Mesothelial cell of epicardium (in vitro differentiated cells): ENCODE data around the gene UNC79. TPM values are rescaled to one million over a fixed set of nuclear protein-coding genes. Genes with fewer than 3 reads are reported as not detected.

ENCODE experiments used
- DNase-seq, 2 experiments: peaks; one replicate each; pipeline ENCODE4 v3.0.0; 2021; ENCODE audit warnings: low spot score in 2 of 2; ENCODE audit not compliant: unreplicated experiment in 2 of 2
- H3K27ac Mint-ChIP-seq: 2 replicates; pipeline ENCODE4 v1.8.0; 2021; ENCODE audit warnings: mixed read lengths
- H3K27me3 Mint-ChIP-seq: 2 replicates; pipeline ENCODE4 v1.8.0; 2021; ENCODE audit warnings: low read depth, mixed read lengths
- H3K36me3 Mint-ChIP-seq: 2 replicates; pipeline ENCODE4 v1.8.0; 2021; ENCODE audit warnings: mixed read lengths
- H3K4me1 Mint-ChIP-seq: 2 replicates; pipeline ENCODE4 v1.8.0; 2021; ENCODE audit warnings: mixed read lengths
- H3K4me3 Mint-ChIP-seq: 2 replicates; pipeline ENCODE4 v1.8.0; 2021; ENCODE audit warnings: mild to moderate bottlenecking, moderate library complexity, mixed read lengths
- H3K9me3 Mint-ChIP-seq: 2 replicates; pipeline ENCODE4 v1.8.0; 2021; ENCODE audit warnings: mixed read lengths
- total RNA-seq: library from RNA; stranded (reverse); gene quantifications from 3 replicates; pipeline ENCODE4 v1.2.1, GENCODE V29; 2021
- TF ChIP-seq, protein P1 (sequence below): fragments of 200-600 bp; sonication (generic); IDR thresholded peaks from one replicate; pipeline ENCODE4 v1.5.0; 2021; ENCODE audit warnings: antibody characterized with exemption; ENCODE audit not compliant: unreplicated experiment

The UNC79 gene
- total RNA-seq, 1 donor from 2014 or later: 0.92 TPM

DNA sequence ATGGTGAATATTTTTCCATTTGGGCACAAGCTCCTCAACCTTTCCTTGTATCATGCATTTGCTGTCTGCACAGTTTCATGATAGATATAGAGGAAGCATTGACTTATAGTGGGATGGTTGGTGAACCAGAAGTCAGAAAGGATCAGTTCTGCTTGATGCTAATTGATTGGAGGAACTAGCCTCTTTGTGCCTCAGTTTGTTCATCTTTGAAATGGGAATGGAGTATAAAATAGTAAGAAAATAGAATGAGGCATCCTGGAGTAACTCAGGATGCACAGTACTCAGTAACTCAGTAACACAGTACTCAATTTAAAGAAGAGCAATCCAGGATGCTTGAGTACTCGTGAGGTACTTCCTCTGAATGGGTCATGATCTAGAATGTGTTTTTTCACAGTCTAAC is 109.5 kb downstream of the UNC79 start:
- Mint-ChIP-seq H3K4me1 (peaks cover 2% of the 10 kb centered on the region), H3K4me3 (no peak overlapping the region), H3K36me3 (no peaks in the 10 kb centered on the region), H3K9me3 (no peaks in the 10 kb centered on the region), H3K27me3 (peaks cover 14% of the 10 kb centered on the region), H3K27ac (no peak overlapping the region)
- no peak for DNase-seq
- TF ChIP-seq, protein P1, sequence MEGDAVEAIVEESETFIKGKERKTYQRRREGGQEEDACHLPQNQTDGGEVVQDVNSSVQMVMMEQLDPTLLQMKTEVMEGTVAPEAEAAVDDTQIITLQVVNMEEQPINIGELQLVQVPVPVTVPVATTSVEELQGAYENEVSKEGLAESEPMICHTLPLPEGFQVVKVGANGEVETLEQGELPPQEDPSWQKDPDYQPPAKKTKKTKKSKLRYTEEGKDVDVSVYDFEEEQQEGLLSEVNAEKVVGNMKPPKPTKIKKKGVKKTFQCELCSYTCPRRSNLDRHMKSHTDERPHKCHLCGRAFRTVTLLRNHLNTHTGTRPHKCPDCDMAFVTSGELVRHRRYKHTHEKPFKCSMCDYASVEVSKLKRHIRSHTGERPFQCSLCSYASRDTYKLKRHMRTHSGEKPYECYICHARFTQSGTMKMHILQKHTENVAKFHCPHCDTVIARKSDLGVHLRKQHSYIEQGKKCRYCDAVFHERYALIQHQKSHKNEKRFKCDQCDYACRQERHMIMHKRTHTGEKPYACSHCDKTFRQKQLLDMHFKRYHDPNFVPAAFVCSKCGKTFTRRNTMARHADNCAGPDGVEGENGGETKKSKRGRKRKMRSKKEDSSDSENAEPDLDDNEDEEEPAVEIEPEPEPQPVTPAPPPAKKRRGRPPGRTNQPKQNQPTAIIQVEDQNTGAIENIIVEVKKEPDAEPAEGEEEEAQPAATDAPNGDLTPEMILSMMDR: no peak

DNA sequence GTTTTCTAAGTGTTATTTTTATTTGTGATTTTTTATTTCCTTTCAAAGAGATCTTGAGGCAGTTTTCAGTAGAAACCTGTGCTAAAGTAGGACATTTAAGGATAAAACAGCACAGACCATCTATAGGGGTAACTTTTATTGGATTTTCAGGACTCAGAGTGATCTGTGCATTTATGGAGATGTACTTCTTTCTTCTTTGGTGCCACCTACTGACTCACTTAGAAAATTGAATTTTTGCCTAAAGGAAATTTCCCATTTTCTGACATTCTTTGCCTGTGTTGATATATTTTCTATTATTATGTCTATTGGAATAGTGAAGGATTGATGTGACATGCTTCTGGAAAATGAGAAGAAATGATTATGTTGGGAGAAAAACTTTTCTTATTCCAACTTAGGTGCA is 113.0 kb downstream of the UNC79 start:
- no peak overlapping the region for H3K27ac Mint-ChIP-seq
- H3K4me1 Mint-ChIP-seq: peaks cover 5% of the 10 kb centered on the region
- H3K36me3 Mint-ChIP-seq: no peaks in the 10 kb centered on the region
- H3K9me3 Mint-ChIP-seq: no peaks in the 10 kb centered on the region
- H3K4me3 Mint-ChIP-seq: no peak overlapping the region
- TF ChIP-seq, protein P1: no peak
- no peak for DNase-seq
- H3K27me3 Mint-ChIP-seq: peaks cover 12% of the 10 kb centered on the region

DNA sequence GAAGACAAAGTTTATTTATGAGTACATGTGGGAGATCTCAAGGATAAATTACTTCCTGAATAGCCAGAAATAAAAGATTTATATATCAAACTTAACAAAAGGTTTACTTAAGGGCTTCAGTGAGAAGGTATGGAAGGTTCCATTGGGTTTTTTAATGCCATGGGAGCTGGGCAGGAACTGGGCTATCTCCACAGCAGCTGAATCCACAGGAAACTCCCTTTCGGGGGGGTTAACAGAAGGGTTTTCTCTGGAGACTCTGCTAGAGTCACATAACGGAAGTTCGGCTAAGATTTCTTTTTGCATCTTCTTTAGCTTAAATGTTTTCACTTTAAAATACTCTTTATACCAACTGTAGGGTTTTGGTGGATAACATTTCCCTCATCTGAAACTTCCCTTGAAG is 113.5 kb downstream of the UNC79 start:
- TF ChIP-seq, protein P1: no peak
- Mint-ChIP-seq H3K27me3 (peaks cover 12% of the 10 kb centered on the region), H3K4me3 (no peak overlapping the region), H3K27ac (no peak overlapping the region), H3K9me3 (no peaks in the 10 kb centered on the region), H3K4me1 (peaks cover 5% of the 10 kb centered on the region), H3K36me3 (no peaks in the 10 kb centered on the region)
- no peak for DNase-seq

DNA sequence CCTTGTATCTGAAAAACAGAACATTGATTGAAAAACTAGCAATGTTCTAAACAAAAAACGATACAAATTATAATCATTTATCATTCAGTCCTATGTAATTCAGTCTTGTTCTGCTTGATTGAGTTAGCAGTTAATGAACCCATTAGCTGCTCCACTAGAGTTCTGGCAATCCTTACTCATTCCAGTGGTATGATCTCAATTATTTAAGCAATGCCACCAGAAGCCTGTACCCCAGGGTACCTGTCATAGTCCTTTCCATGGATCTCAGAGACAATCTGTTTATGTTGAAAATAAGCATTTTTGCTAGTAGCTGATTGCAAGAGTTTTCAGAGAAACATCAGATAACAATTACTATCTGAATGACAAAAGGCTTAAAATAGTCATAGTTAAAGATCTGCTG is 115.9 kb downstream of the UNC79 start:
- Mint-ChIP-seq H3K4me3 (no peak overlapping the region), H3K27ac (no peak overlapping the region), H3K9me3 (no peaks in the 10 kb centered on the region), H3K4me1 (peaks cover 5% of the 10 kb centered on the region), H3K36me3 (no peaks in the 10 kb centered on the region), H3K27me3 (peaks cover 12% of the 10 kb centered on the region)
- TF ChIP-seq, protein P1: no peak
- no peak for DNase-seq

DNA sequence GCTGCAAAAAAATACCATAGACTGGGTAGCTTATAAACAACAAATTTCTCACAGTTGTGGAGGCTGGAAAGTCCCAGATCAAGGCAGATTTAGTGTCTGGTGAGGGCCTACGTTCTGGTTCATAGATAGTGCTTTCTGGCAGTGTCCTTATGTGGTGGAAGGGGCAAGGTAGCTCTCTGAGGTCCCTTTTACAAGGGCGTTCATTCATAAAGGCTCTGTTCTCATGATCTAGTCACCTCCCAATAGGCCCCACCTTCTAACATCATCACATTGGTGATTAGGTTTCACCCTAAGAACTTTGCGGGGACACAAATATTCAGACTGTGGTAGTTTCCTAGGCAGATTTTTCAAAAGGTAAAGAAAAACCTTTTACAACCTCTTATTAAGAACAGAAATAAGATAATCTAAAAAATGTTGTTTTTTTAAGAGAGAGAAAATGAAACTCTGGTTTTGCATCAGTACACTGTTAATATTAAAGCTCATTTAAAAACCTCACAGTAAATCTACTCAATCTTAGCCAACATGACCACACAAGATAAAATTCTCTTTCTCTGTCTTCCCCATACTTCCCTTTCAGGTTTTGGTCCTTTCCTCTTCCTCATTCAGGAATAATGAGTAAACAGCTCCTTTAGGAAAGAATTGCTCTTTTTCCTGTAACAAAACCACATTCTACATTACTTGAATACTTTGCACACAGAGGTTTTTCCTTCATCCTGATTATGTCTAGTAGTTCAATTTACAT is 117.5 kb downstream of the UNC79 start:
- no peak overlapping the region for H3K27ac Mint-ChIP-seq
- H3K27me3 Mint-ChIP-seq: peaks cover 12% of the 10 kb centered on the region
- TF ChIP-seq, protein P1: no peak
- no peaks in the 10 kb centered on the region for H3K36me3 Mint-ChIP-seq
- peaks cover 5% of the 10 kb centered on the region for H3K4me1 Mint-ChIP-seq
- DNase-seq: no peak
- H3K9me3 Mint-ChIP-seq: no peaks in the 10 kb centered on the region
- no peak overlapping the region for H3K4me3 Mint-ChIP-seq

DNA sequence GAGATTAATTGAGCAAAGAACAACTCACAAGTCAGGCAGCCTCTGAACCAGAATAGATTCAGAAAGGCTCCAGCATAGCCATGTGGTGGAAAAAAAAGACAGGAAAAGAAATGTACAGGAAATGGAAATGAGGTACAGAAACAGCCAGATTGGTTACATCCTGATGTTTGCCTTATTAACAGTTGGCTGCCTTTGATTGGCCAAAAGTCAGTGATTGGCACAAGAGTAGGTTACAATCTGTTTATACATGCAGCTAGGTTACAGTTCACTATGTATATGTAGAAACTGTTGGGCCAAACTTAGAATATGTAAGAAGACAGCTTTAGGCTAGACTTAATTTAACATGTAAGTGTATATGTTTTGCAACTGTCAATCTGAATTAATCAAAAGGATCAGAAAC is 118.9 kb downstream of the UNC79 start:
- TF ChIP-seq, protein P1: no peak
- H3K4me1 Mint-ChIP-seq: peaks cover 2% of the 10 kb centered on the region
- no peak for DNase-seq
- no peaks in the 10 kb centered on the region for H3K36me3 Mint-ChIP-seq
- no peaks in the 10 kb centered on the region for H3K9me3 Mint-ChIP-seq
- H3K27ac Mint-ChIP-seq: no peak overlapping the region
- H3K27me3 Mint-ChIP-seq: peaks cover 10% of the 10 kb centered on the region
- H3K4me3 Mint-ChIP-seq: no peak overlapping the region
